Measurements from ENCODE around the gene ADK.

The ADK gene

GRCh38 chr10:74599672-74600071 is 448.7 kb downstream of the ADK start:
- Histone ChIP-seq H3F3A (ENCODE audit: low read depth) (no peaks in the 10 kb centered on the region), H3K9me2 (replicated peaks; ENCODE audit: low read depth, low read length) (no peaks in the 10 kb centered on the region), H3K9ac (ENCODE audit: low read depth, low read length, poor library complexity, severe bottlenecking) (no peak overlapping the region), H3K36me3 (ENCODE audit: insufficient read depth, low read length) (peaks cover 5% of the 10 kb centered on the region; the same call in 1 of the 2 replicates), H2AFZ (ENCODE audit: low read length) (no peak overlapping the region), H3K79me2 (ENCODE audit: insufficient read depth, low read length) (no peaks in the 10 kb centered on the region), H3K4me3 (ENCODE audit: low read length, poor library complexity, severe bottlenecking) (no peak overlapping the region), H3K9me3 (ENCODE audit: insufficient read depth, low read depth, low read length) (peaks cover 9% of the 10 kb centered on the region; the same call in 1 of the 2 replicates), H3K27me3 (ENCODE audit: insufficient read depth, low read length, poor library complexity, severe bottlenecking) (no peaks in the 10 kb centered on the region), H3K4me2 (ENCODE audit: low read depth, low read length, poor library complexity, severe bottlenecking) (no peak overlapping the region), H3K4me1 (ENCODE audit: insufficient read depth, low read length, poor library complexity, severe bottlenecking) (peaks cover 11% of the 10 kb centered on the region), H4K20me1 (ENCODE audit: insufficient read depth, low read length, poor library complexity, severe bottlenecking) (no peaks in the 10 kb centered on the region)
- TF ChIP-seq CTCF (conservative IDR thresholded peaks at IDR 0.05; ENCODE audit: low read length) (no peak), EZH2phosphoT487 (IDR thresholded peaks at IDR 0.05; ENCODE audit: borderline replicate concordance) (no peak)

- Histone ChIP-seq H2AFZ (ENCODE audit: low read length) (no peak overlapping the region), H3K79me2 (ENCODE audit: insufficient read depth, low read length) (no peaks in the 10 kb centered on the region), H3K9ac (ENCODE audit: low read depth, low read length, poor library complexity, severe bottlenecking) (no peak overlapping the region), H3K9me3 (ENCODE audit: insufficient read depth, low read depth, low read length) (peaks cover 9% of the 10 kb centered on the region; the same call in 1 of the 2 replicates), H3K4me3 (ENCODE audit: low read length, poor library complexity, severe bottlenecking) (no peak overlapping the region), H4K20me1 (ENCODE audit: insufficient read depth, low read length, poor library complexity, severe bottlenecking) (no peaks in the 10 kb centered on the region), H3K4me2 (ENCODE audit: low read depth, low read length, poor library complexity, severe bottlenecking) (no peak overlapping the region), H3K27me3 (ENCODE audit: insufficient read depth, low read length, poor library complexity, severe bottlenecking) (no peaks in the 10 kb centered on the region), H3K36me3 (ENCODE audit: insufficient read depth, low read length) (peaks cover 5% of the 10 kb centered on the region; the same call in 1 of the 2 replicates), H3K9me2 (replicated peaks; ENCODE audit: low read depth, low read length) (no peaks in the 10 kb centered on the region), H3F3A (ENCODE audit: low read depth) (no peaks in the 10 kb centered on the region), H3K4me1 (ENCODE audit: insufficient read depth, low read length, poor library complexity, severe bottlenecking) (peaks cover 11% of the 10 kb centered on the region)
- no peak for TF ChIP-seq CTCF (conservative IDR thresholded peaks at IDR 0.05; ENCODE audit: low read length)
- no peak for TF ChIP-seq EZH2phosphoT487 (IDR thresholded peaks at IDR 0.05; ENCODE audit: borderline replicate concordance)
These were observed 449.1 kb downstream of the ADK start for GRCh38 chr10:74600170-74600569.

GRCh38 chr10:74602576-74602975 is 451.6 kb downstream of the ADK start:
- no peak overlapping the region for H3K4me3 ChIP-seq (ENCODE audit: low read length, poor library complexity, severe bottlenecking)
- no peak overlapping the region for H2AFZ ChIP-seq (ENCODE audit: low read length)
- peaks cover 9% of the 10 kb centered on the region; the same call in 1 of the 2 replicates for H3K9me3 ChIP-seq (ENCODE audit: insufficient read depth, low read depth, low read length)
- no peak overlapping the region for H3K9ac ChIP-seq (ENCODE audit: low read depth, low read length, poor library complexity, severe bottlenecking)
- H3F3A ChIP-seq (ENCODE audit: low read depth): no peaks in the 10 kb centered on the region
- no peaks in the 10 kb centered on the region for H4K20me1 ChIP-seq (ENCODE audit: insufficient read depth, low read length, poor library complexity, severe bottlenecking)
- TF ChIP-seq EZH2phosphoT487 (IDR thresholded peaks at IDR 0.05; ENCODE audit: borderline replicate concordance): no peak
- no peak for TF ChIP-seq CTCF (conservative IDR thresholded peaks at IDR 0.05; ENCODE audit: low read length)
- H3K9me2 ChIP-seq (replicated peaks; ENCODE audit: low read depth, low read length): no peaks in the 10 kb centered on the region
- no peak overlapping the region for H3K4me2 ChIP-seq (ENCODE audit: low read depth, low read length, poor library complexity, severe bottlenecking)
- no peaks in the 10 kb centered on the region for H3K27me3 ChIP-seq (ENCODE audit: insufficient read depth, low read length, poor library complexity, severe bottlenecking)
- peaks cover 7% of the 10 kb centered on the region for H3K4me1 ChIP-seq (ENCODE audit: insufficient read depth, low read length, poor library complexity, severe bottlenecking)
- H3K79me2 ChIP-seq (ENCODE audit: insufficient read depth, low read length): no peaks in the 10 kb centered on the region
- peaks cover 5% of the 10 kb centered on the region; the same call in 1 of the 2 replicates for H3K36me3 ChIP-seq (ENCODE audit: insufficient read depth, low read length)

Measured in Loucy (cell line).